Measurements from ENCODE around the gene CPM. TPM values are rescaled to one million over a fixed set of nuclear protein-coding genes. Genes with fewer than 3 reads are reported as not detected.

Gene CPM
- total and polyA plus RNA-seq, 7 donors: 2.2 to 13.3 (median 5.8) TPM

GRCh38 chr12:68883151-68883550, 49.8 kb downstream of the CPM start:
- DNase-seq (no peak), ATAC-seq (no peak)
- Histone ChIP-seq H3K27ac (no peak overlapping the region), H3K27me3 (ENCODE audit: insufficient read depth in 3 of 3, low read length in 2 of 3) (no peaks in the 10 kb centered on the region), H3K9me3 (no peaks in the 10 kb centered on the region), H3K4me1 (no peaks in the 10 kb centered on the region), H3K36me3 (ENCODE audit: insufficient read depth in 1 of 2, low read depth in 1 of 2) (no peaks in the 10 kb centered on the region), H3K4me3 (no peak overlapping the region)
- intact Hi-C loops (cut with DNase I): no loop called here
- no peak for TF ChIP-seq CTCF (IDR thresholded peaks at IDR 0.05)
- WGBS, 3 donors: 84 to 91% (median 85%) methylated on average over 3 of the region's 3 CpGs

- Histone ChIP-seq H3K36me3 (ENCODE audit: insufficient read depth in 1 of 2, low read depth in 1 of 2) (no peaks in the 10 kb centered on the region), H3K9me3 (no peaks in the 10 kb centered on the region), H3K27ac (no peak overlapping the region), H3K4me3 (no peak overlapping the region), H3K4me1 (no peaks in the 10 kb centered on the region), H3K27me3 (ENCODE audit: insufficient read depth in 3 of 3, low read length in 2 of 3) (no peaks in the 10 kb centered on the region)
- intact Hi-C loops (cut with DNase I): no loop called here
- TF ChIP-seq CTCF (IDR thresholded peaks at IDR 0.05): no peak
- 90 to 97% (median 96%) methylated on average over 4 of the region's 4 CpGs for WGBS, 3 donors
- DNase-seq (no peak), ATAC-seq (no peak)
Measured at GRCh38 chr12:68882251-68882964, 50.6 kb downstream of the CPM start.

GRCh38 chr12:68880660-68881325, 52.2 kb downstream of the CPM start:
- intact Hi-C loops (cut with DNase I): no loop called here
- TF ChIP-seq CTCF (IDR thresholded peaks at IDR 0.05): no peak
- Histone ChIP-seq H3K4me3 (no peak overlapping the region), H3K9me3 (no peaks in the 10 kb centered on the region), H3K27ac (no peak overlapping the region), H3K27me3 (ENCODE audit: insufficient read depth in 3 of 3, low read length in 2 of 3) (no peaks in the 10 kb centered on the region), H3K4me1 (no peaks in the 10 kb centered on the region), H3K36me3 (ENCODE audit: insufficient read depth in 1 of 2, low read depth in 1 of 2) (no peaks in the 10 kb centered on the region)
- DNase-seq: no peak
- no peak for ATAC-seq
- whole genome bisulfite sequencing, 3 donors: 61 to 74% (median 62%) methylated on average over 5 of the region's 5 CpGs

- intact Hi-C loops (cut with DNase I): no loop called here
- H3K4me3 ChIP-seq: no peak overlapping the region
- no peaks in the 10 kb centered on the region for H3K4me1 ChIP-seq
- 97 to 98% (median 98%) methylated on average over 4 of the region's 4 CpGs for WGBS, 3 donors
- DNase-seq (no peak), ATAC-seq (no peak)
- no peaks in the 10 kb centered on the region for H3K27me3 ChIP-seq (ENCODE audit: insufficient read depth in 3 of 3, low read length in 2 of 3)
- H3K36me3 ChIP-seq (ENCODE audit: insufficient read depth in 1 of 2, low read depth in 1 of 2): no peaks in the 10 kb centered on the region
- TF ChIP-seq CTCF (IDR thresholded peaks at IDR 0.05): no peak
- H3K27ac ChIP-seq: no peak overlapping the region
- no peaks in the 10 kb centered on the region for H3K9me3 ChIP-seq
Measured at GRCh38 chr12:68878846-68879245, 54.1 kb downstream of the CPM start.
